Activated T-helper 1 cell treated with Interleukin-2 at 50 U/mL for 16 hours (primary cell): ENCODE measurements around the gene PPFIBP1.
"Not testable (repeated sequence)": the region's sequence is repeated elsewhere in the genome, so short reads cannot be mapped to it uniquely, and the experiment has no call there.

ENCODE experiments used
- DNase-seq: peaks from one replicate; pipeline ENCODE4 v3.0.0-alpha.2; 2020; ENCODE audit warnings: low read depth

Gene PPFIBP1

GRCh38 chr12:27592548-27592947 lies 68.5 kb downstream of the PPFIBP1 start:
- DNase-seq, result no peak

- no peak for DNase-seq
These were observed 69.3 kb downstream of the PPFIBP1 start for GRCh38 chr12:27593266-27593665.

GRCh38 chr12:27595231-27595642 lies 71.2 kb downstream of the PPFIBP1 start:
- DNase-seq, result no peak

- DNase-seq, result not testable (repeated sequence)
These were observed 74.9 kb downstream of the PPFIBP1 start for GRCh38 chr12:27598866-27599265.

GRCh38 chr12:27601056-27601828 lies 77.2 kb downstream of the PPFIBP1 start:
- not testable (repeated sequence) for DNase-seq

- no peak for DNase-seq
These were observed 78.5 kb downstream of the PPFIBP1 start for GRCh38 chr12:27602516-27602915.

- no peak for DNase-seq
These were observed 80.4 kb downstream of the PPFIBP1 start for GRCh38 chr12:27604431-27604830.

GRCh38 chr12:27606986-27607385 lies 83.0 kb downstream of the PPFIBP1 start:
- DNase-seq, result no peak

- no peak for DNase-seq
These were observed 83.6 kb downstream of the PPFIBP1 start for GRCh38 chr12:27607591-27607990.

- no peak for DNase-seq
These were observed 84.9 kb downstream of the PPFIBP1 start for GRCh38 chr12:27608890-27609289.

GRCh38 chr12:27610374-27610773 lies 86.4 kb downstream of the PPFIBP1 start:
- DNase-seq, result no peak

GRCh38 chr12:27614386-27614785 lies 90.4 kb downstream of the PPFIBP1 start:
- no peak for DNase-seq

- DNase-seq, result no peak
These were observed 90.9 kb downstream of the PPFIBP1 start for GRCh38 chr12:27614866-27615265.

GRCh38 chr12:27615331-27615891 lies 91.4 kb downstream of the PPFIBP1 start:
- DNase-seq, result no peak

GRCh38 chr12:27616356-27617142 lies 92.5 kb downstream of the PPFIBP1 start:
- no peak for DNase-seq

GRCh38 chr12:27618836-27619235 lies 94.8 kb downstream of the PPFIBP1 start:
- DNase-seq, result no peak

- DNase-seq, result no peak
These were observed 95.3 kb downstream of the PPFIBP1 start for GRCh38 chr12:27619308-27619707.

GRCh38 chr12:27620121-27620520 lies 96.1 kb downstream of the PPFIBP1 start:
- no peak for DNase-seq

GRCh38 chr12:27622436-27623195 lies 98.6 kb downstream of the PPFIBP1 start:
- DNase-seq, result no peak

- DNase-seq, result no peak
These were observed 99.6 kb downstream of the PPFIBP1 start for GRCh38 chr12:27623645-27624044.

- no peak for DNase-seq
These were observed 100.6 kb downstream of the PPFIBP1 start for GRCh38 chr12:27624586-27624985.
